ENCODE data around the gene PLCL2.

The PLCL2 gene

DNA sequence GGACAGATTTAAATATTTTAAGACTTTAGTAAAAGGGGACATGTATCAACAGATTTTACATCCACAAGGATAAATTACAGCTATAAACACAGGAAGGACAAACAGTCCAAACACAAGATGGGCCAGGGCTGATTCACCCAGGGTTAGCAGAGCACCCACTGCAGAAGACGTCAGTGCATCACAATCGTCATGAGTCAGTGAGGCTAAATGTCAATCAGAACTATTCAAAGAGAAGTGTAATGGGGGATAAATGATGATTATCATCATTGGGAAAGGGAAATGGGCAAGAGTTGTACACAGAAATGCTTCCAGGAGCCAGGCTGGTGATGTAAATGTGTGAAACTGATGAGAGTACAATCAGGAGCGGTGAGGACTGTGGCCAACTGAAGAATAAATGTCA is 226.8 kb downstream of the PLCL2 start:
- DNase-seq (ENCODE audit: low spot score) = no peak
- TF ChIP-seq, protein P1, sequence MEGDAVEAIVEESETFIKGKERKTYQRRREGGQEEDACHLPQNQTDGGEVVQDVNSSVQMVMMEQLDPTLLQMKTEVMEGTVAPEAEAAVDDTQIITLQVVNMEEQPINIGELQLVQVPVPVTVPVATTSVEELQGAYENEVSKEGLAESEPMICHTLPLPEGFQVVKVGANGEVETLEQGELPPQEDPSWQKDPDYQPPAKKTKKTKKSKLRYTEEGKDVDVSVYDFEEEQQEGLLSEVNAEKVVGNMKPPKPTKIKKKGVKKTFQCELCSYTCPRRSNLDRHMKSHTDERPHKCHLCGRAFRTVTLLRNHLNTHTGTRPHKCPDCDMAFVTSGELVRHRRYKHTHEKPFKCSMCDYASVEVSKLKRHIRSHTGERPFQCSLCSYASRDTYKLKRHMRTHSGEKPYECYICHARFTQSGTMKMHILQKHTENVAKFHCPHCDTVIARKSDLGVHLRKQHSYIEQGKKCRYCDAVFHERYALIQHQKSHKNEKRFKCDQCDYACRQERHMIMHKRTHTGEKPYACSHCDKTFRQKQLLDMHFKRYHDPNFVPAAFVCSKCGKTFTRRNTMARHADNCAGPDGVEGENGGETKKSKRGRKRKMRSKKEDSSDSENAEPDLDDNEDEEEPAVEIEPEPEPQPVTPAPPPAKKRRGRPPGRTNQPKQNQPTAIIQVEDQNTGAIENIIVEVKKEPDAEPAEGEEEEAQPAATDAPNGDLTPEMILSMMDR (IDR thresholded peaks at IDR 0.05; ENCODE audit: extremely low read depth, insufficient read depth, missing control alignments) = no peak
- in situ Hi-C loops (cut with MboI; ENCODE audit: low pct_unique_long_range_greater_than_20kb, low sequenced_read_pairs, unreplicated experiment) = no loop called here

DNA sequence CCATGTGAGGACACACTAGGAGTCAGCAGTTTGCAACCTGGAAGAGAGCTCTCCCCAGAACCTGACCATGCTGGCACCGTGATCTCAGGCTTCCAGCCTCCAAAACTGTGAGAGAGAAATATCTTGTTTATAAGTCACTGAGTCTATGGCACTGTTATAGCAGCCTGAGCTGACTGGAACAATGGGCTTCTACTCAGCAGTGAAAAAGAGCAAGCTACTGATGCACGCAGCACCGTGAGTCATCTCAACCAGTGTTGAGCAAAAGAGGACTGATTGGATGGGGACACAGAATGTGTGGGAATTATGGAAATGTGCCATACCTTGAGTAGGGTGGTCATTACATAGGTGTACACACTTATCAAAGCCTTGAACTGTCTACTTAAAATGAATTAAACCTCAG is 230.4 kb downstream of the PLCL2 start:
- in situ Hi-C loops (cut with MboI; ENCODE audit: low pct_unique_long_range_greater_than_20kb, low sequenced_read_pairs, unreplicated experiment) = no loop called here

DNA sequence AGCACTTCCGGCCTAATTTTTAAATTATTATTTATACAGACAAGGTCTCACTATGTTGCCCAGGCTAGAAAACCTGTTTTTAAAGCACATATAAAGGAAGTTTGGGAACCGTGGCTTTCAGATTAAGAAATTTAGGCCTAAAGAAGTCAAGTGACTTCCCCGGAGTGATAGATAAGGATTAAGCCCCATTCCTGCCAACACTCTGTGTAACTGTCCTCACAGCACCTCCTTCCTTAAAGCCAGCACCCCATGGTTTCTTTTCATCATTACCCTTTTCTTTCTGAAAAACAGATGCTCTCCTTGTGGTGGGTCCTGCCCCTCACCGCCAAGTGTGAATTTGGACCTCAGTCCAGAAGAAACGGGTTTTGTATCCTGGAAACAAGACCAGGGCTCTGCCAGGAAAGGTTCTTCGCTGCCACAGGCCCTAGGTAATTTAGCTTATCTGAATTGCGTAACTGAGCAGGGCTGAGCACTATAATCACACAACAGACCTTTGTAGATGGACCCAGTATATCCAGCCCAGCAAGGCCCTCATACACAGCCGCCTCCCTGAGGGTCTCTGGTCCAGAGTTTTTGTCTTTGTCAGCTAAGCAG is 231.3 kb downstream of the PLCL2 start:
- in situ Hi-C loops (cut with MboI; ENCODE audit: low pct_unique_long_range_greater_than_20kb, low sequenced_read_pairs, unreplicated experiment) = no loop called here
- TF ChIP-seq, protein P1 (IDR thresholded peaks at IDR 0.05; ENCODE audit: extremely low read depth, insufficient read depth, missing control alignments) = no peak
- no peak for DNase-seq (ENCODE audit: low spot score)

More for the DNA sequence above, 230.4 kb downstream of the PLCL2 start:
- DNase-seq (ENCODE audit: low spot score) = no peak
- TF ChIP-seq, protein P1 (IDR thresholded peaks at IDR 0.05; ENCODE audit: extremely low read depth, insufficient read depth, missing control alignments) = no peak

DNA sequence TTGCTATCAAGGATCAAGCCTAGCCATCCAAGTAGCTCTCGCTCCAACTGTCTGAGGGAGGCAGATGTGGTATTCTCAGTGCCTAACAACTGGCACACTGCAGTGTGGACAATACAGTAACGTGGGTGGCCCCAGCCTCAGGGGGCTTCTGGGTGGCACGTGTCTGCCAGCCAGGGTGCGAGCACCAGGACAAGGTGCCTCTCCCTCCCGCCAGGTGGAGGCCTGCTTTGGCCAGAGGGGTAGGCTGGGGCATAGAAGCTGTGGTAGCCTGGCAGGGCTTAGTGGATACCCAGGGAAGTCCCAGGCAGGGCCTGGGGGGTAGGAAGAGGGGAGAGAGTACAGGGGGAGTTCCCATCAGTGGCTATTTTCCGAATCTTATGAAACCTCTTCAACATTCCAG is 234.0 kb downstream of the PLCL2 start:
- in situ Hi-C loops (cut with MboI; ENCODE audit: low pct_unique_long_range_greater_than_20kb, low sequenced_read_pairs, unreplicated experiment) = no loop called here
- TF ChIP-seq, protein P1 (IDR thresholded peaks at IDR 0.05; ENCODE audit: extremely low read depth, insufficient read depth, missing control alignments) = no peak

DNA sequence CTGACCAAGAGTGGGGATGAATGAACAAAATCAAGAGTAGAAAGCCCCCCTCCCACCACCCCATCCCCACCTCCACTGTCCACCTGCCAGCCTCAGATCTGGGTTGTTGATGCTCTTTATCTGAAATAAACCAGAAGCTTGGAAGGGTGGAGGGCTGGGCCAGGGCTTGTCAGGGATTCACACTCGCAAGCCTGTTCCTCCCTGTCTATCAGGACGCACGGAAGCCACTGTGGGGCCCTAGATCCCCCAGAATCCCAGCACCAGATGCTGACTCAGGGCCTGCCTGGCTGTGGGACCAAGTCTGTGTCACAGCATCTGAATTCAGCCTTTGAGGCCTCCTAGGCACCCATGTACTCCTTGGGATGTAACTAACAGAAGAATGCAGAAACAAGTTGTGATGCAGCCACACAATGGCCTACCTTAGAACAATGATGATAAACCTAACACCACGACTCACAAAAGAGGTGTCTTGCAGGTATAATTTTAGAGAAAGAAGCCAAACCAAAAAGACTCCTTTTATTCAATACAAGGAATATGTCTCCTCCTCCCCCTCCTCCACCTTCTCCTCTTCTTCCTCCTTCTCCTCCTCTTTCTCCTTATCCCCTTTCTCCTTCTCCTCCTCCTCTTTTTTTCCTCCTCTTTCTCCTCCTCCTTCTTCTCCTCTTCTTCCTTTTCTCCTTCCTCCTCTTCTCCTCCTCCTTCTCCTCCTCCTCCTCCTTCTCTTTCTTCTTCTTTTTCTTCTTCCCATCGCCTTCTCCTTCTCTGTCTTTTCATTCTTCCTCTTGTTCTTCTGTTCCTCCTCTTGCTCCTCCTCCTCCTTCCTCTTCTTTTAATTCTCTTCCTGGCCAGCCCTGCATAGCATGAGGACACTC is 234.7 kb downstream of the PLCL2 start:
- in situ Hi-C loops (cut with MboI; ENCODE audit: low pct_unique_long_range_greater_than_20kb, low sequenced_read_pairs, unreplicated experiment) = no loop called here
- DNase-seq (ENCODE audit: low spot score) = no peak
- TF ChIP-seq, protein P1 (IDR thresholded peaks at IDR 0.05; ENCODE audit: extremely low read depth, insufficient read depth, missing control alignments) = no peak

More for the DNA sequence above, 234.0 kb downstream of the PLCL2 start:
- no peak for DNase-seq (ENCODE audit: low spot score)

DNA sequence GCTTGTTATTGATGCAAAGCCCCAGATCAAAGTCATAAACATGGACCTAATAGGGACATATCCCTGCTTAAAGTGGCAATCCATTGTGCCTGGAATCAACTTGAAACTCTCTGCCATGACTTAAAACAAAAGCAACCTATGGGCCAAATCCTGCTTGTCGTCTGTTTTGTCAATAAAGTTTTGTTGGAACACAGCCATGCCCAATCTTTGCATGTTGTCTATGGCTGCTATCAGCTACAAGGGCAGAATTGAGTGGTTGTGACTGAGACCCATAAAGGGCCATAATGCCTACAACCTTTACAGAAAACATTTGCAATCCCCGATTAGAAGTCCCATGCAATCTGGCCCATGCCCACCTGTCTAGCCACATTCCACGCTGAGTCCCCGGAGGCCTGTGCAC is 235.4 kb downstream of the PLCL2 start:
- in situ Hi-C loops (cut with MboI; ENCODE audit: low pct_unique_long_range_greater_than_20kb, low sequenced_read_pairs, unreplicated experiment) = no loop called here
- no peak for DNase-seq (ENCODE audit: low spot score)
- TF ChIP-seq, protein P1 (IDR thresholded peaks at IDR 0.05; ENCODE audit: extremely low read depth, insufficient read depth, missing control alignments) = no peak

All from GM13977 (cell line).